PC-3 (cell line): ENCODE results near the gene CCT5. TPM values are rescaled to one million over a fixed set of nuclear protein-coding genes. Genes with fewer than 3 reads are reported as not detected.

Source experiments
- ATAC-seq: fragments of 200-7000 bp; cut with Tn5 transposase; 2 replicates; pipeline ENCODE4 v1.9.1; 2020; ENCODE audit warnings: mild to moderate bottlenecking, moderate library complexity
- BruUV-seq: library from RNA; stranded (reverse); fragments of 400-500 nt; replicated peaks from 2 replicates; lab custom pipeline; 2021; lab: Mats Ljungman, UMichigan
- CTCF ChIA-PET: fragments of 300-600 bp; sonication (Branson Sonifier 250); formaldehyde crosslinking; loops from one replicate; lab custom pipeline; 2022; ENCODE audit warnings: antibody characterized with exemption; lab: Charles Lee
- POLR2A ChIA-PET: fragments of 300-600 bp; sonication (Branson Sonifier 250); formaldehyde crosslinking; loops from one replicate; lab custom pipeline; 2022; ENCODE audit warnings: antibody characterized with exemption; ENCODE audit not compliant: unreplicated experiment; lab: Charles Lee
- DNase-seq: peaks from one replicate; pipeline ENCODE4 v3.0.0-alpha.2; 2015
- H2AFZ ChIP-seq: fragments of 300-600 bp; sonication (generic); 2 replicates; pipeline ENCODE4 v1.6.0; 2016; ENCODE audit warnings: antibody characterized with exemption, low read length
- H3F3A ChIP-seq: fragments of 300-600 bp; sonication (generic); one replicate; pipeline ENCODE4 v1.6.0; 2017; ENCODE audit warnings: antibody characterized with exemption, low read length, control low read depth, mild to moderate bottlenecking; ENCODE audit not compliant: unreplicated experiment
- H3K27ac ChIP-seq: fragments of 300-600 bp; sonication (generic); 2 replicates; pipeline ENCODE4 v1.5.1; 2016; ENCODE audit warnings: mild to moderate bottlenecking, low read length
- H3K27me3 ChIP-seq: fragments of 300-600 bp; sonication (generic); 2 replicates; pipeline ENCODE4 v1.6.1; 2016; ENCODE audit warnings: low read length, mixed read lengths
- H3K36me3 ChIP-seq: fragments of 300-600 bp; sonication (generic); 2 replicates; pipeline ENCODE4 v1.6.1; 2016; ENCODE audit warnings: low read depth, mixed run types, low read length, mixed read lengths
- H3K4me1 ChIP-seq: fragments of 300-600 bp; sonication (generic); 2 replicates; pipeline ENCODE4 v1.5.1; 2016; ENCODE audit warnings: low read length; ENCODE audit not compliant: insufficient read depth
- H3K4me2 ChIP-seq: fragments of 300-600 bp; sonication (generic); 2 replicates; pipeline ENCODE4 v1.6.0; 2016; ENCODE audit warnings: low read length
- H3K4me3 ChIP-seq: fragments of 300-600 bp; sonication (generic); 2 replicates; pipeline ENCODE4 v1.5.1; 2016; ENCODE audit warnings: mild to moderate bottlenecking, low read length, mixed read lengths
- H3K79me2 ChIP-seq: fragments of 300-600 bp; sonication (generic); 2 replicates; pipeline ENCODE4 v1.6.1; 2017; ENCODE audit warnings: low read length, mixed read lengths
- H3K9ac ChIP-seq: fragments of 300-600 bp; sonication (generic); 2 replicates; pipeline ENCODE4 v1.6.0; 2016; ENCODE audit warnings: mild to moderate bottlenecking, low read length
- H3K9me2 ChIP-seq: fragments of 300-600 bp; sonication (generic); replicated peaks from 2 replicates; pipeline ENCODE4 v1.6.1; 2016; ENCODE audit warnings: mixed run types, low read length, mixed read lengths
- H3K9me3 ChIP-seq: fragments of 300-600 bp; sonication (generic); 2 replicates; pipeline ENCODE4 v1.6.1; 2016; ENCODE audit warnings: low read length, mixed read lengths
- H4K20me1 ChIP-seq: fragments of 300-600 bp; sonication (generic); 2 replicates; pipeline ENCODE4 v1.6.1; 2016; ENCODE audit warnings: low read length, mixed read lengths
- CTCF ChIP-seq: fragments of 300-600 bp; sonication (generic); conservative IDR thresholded peaks from 2 replicates; pipeline ENCODE4 v1.5.1; 2017; ENCODE audit warnings: antibody characterized with exemption, low read depth, mild to moderate bottlenecking, low read length
- EZH2 ChIP-seq: fragments of 300-600 bp; sonication (generic); IDR thresholded peaks from one replicate; pipeline ENCODE4 v1.6.1; 2017; ENCODE audit warnings: antibody characterized with exemption, mild to moderate bottlenecking, low read length; ENCODE audit not compliant: unreplicated experiment
- EZH2phosphoT487 ChIP-seq: fragments of 300-600 bp; sonication (generic); IDR thresholded peaks from 2 replicates; pipeline ENCODE4 v1.6.1; 2018; ENCODE audit warnings: mild to moderate bottlenecking, antibody characterized with exemption, low read length, borderline replicate concordance
- intact Hi-C: fragments of 100-400 bp; cut with micrococcal nuclease; formaldehyde crosslinking; loops from 2 replicates; pipeline ENCODE4 v1.9.0; 2023
- total RNA-seq: library from RNA; depleted of rRNA; stranded (reverse); fragments of >200 nt; gene quantifications from 2 replicates; pipeline ENCODE4 v1.2.3, GENCODE V29; 2014

The CCT5 gene
- total RNA-seq, 1 experiment from 2014 or later: 1,334 TPM

- H3K79me2 ChIP-seq: no peaks in the 10 kb centered on the region
- CTCF ChIA-PET: no interaction called here
- no TSS peak for BruUV-seq
Observed at GRCh38 chr5:10275460-10275859, 25.4 kb downstream of the CCT5 start.

GRCh38 chr5:10275991-10276390 lies 25.9 kb downstream of the CCT5 start:
- no peaks in the 10 kb centered on the region for H4K20me1 ChIP-seq
- no peak overlapping the region for H3K4me2 ChIP-seq
- no peak overlapping the region for H2AFZ ChIP-seq
- H3K36me3 ChIP-seq: peaks cover 18% of the 10 kb centered on the region; the same call in 1 of the 2 replicates
- no peaks in the 10 kb centered on the region for H3K9me2 ChIP-seq
- DNase-seq (no peak), ATAC-seq (no peak)
- ChIA-PET CTCF (no interaction called here), POLR2A (no interaction called here)
- no peaks in the 10 kb centered on the region for H3F3A ChIP-seq
- H3K4me1 ChIP-seq: no peaks in the 10 kb centered on the region
- intact Hi-C loops: no loop called here
- no peak overlapping the region for H3K9ac ChIP-seq
- no peak overlapping the region for H3K27ac ChIP-seq
- no peak overlapping the region for H3K4me3 ChIP-seq
- TF ChIP-seq CTCF (no peak), EZH2 (no peak), EZH2phosphoT487 (no peak)
- no peaks in the 10 kb centered on the region for H3K27me3 ChIP-seq
- no peaks in the 10 kb centered on the region for H3K9me3 ChIP-seq
- no TSS peak for BruUV-seq
- H3K79me2 ChIP-seq: no peaks in the 10 kb centered on the region

More at GRCh38 chr5:10275460-10275859, 25.4 kb downstream of the CCT5 start:
- no peak overlapping the region for H3K27ac ChIP-seq
- POLR2A ChIA-PET: no interaction called here
- H3K4me1 ChIP-seq: no peaks in the 10 kb centered on the region
- intact Hi-C loops: no loop called here
- no peak overlapping the region for H2AFZ ChIP-seq
- DNase-seq (no peak), ATAC-seq (no peak)
- TF ChIP-seq EZH2: no peak
- no peak for TF ChIP-seq CTCF
- no peak for TF ChIP-seq EZH2phosphoT487
- no peak overlapping the region for H3K9ac ChIP-seq
- no peaks in the 10 kb centered on the region for H3K27me3 ChIP-seq
- H3K36me3 ChIP-seq: peaks cover 16% of the 10 kb centered on the region; the same call in 1 of the 2 replicates
- no peak overlapping the region for H3K4me3 ChIP-seq
- no peak overlapping the region for H3K4me2 ChIP-seq
- H4K20me1 ChIP-seq: no peaks in the 10 kb centered on the region
- no peaks in the 10 kb centered on the region for H3K9me2 ChIP-seq
- H3K9me3 ChIP-seq: no peaks in the 10 kb centered on the region
- no peaks in the 10 kb centered on the region for H3F3A ChIP-seq

DNA sequence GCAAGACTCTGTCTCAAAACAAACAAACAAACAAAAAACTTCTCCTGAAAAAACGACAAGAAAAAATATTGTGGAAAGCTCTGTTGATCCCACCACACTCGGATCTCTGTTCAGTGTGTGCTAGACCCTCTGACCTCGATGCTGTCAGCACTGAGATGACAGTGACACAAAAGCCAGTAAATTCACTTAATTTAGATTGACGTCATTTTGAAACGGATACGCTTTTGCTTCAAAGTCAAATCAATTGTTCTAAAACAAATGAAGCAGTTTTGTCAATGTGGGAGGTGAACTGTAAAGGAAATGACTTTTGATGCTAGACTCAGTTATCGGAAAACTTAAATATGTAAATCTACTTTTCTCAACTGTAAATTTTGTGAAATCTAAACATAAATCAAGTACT lies 26.6 kb downstream of the CCT5 start:
- ATAC-seq: no peak
- H3K36me3 ChIP-seq: peaks cover 21% of the 10 kb centered on the region; the same call in 1 of the 2 replicates

More for the DNA sequence above, 26.6 kb downstream of the CCT5 start:
- no peak overlapping the region for H2AFZ ChIP-seq
- no peak overlapping the region for H3K4me3 ChIP-seq
- H3K9ac ChIP-seq: no peak overlapping the region
- no peak overlapping the region for H3K4me2 ChIP-seq
- no peaks in the 10 kb centered on the region for H4K20me1 ChIP-seq
- no peaks in the 10 kb centered on the region for H3K4me1 ChIP-seq
- CTCF ChIA-PET: no interaction called here
- BruUV-seq: no TSS peak
- H3K27me3 ChIP-seq: no peaks in the 10 kb centered on the region
- no peaks in the 10 kb centered on the region for H3K9me2 ChIP-seq
- no peak overlapping the region for H3K27ac ChIP-seq
- H3K79me2 ChIP-seq: no peaks in the 10 kb centered on the region
- TF ChIP-seq CTCF (no peak), EZH2phosphoT487 (no peak), EZH2 (no peak)
- H3K9me3 ChIP-seq: no peaks in the 10 kb centered on the region
- intact Hi-C loops: no loop called here
- POLR2A ChIA-PET: no interaction called here
- no peak for DNase-seq
- no peaks in the 10 kb centered on the region for H3F3A ChIP-seq
